GM19240 (cell line): Measurements from ENCODE around the gene MYO10.
A peak's percentile ranks its signal among the peaks of the same experiment; 100 is the strongest.

Experiments used
- DNase-seq: peaks from one replicate; pipeline ENCODE4 v3.0.0; 2011; ENCODE audit warnings: low spot score; ENCODE audit not compliant: insufficient read length

MYO10 gene

GRCh38 chr5:16819522-16820167 lies 116.4 kb downstream of the MYO10 start:
- DNase-seq = no peak

- no peak for DNase-seq
Observed at GRCh38 chr5:16815432-16815831, 120.7 kb downstream of the MYO10 start.

- no peak for DNase-seq
Observed at GRCh38 chr5:16812911-16813310, 123.2 kb downstream of the MYO10 start.

- DNase-seq = no peak
Observed at GRCh38 chr5:16812448-16812847, 123.6 kb downstream of the MYO10 start.

GRCh38 chr5:16810208-16810854 lies 125.8 kb downstream of the MYO10 start:
- no peak for DNase-seq

GRCh38 chr5:16809395-16810207 lies 126.5 kb downstream of the MYO10 start:
- DNase-seq = no peak

- DNase-seq = no peak
Observed at GRCh38 chr5:16809010-16809394, 127.1 kb downstream of the MYO10 start.

- DNase-seq = no peak
Observed at GRCh38 chr5:16808021-16808420, 128.1 kb downstream of the MYO10 start.

GRCh38 chr5:16807547-16807864 lies 128.6 kb downstream of the MYO10 start:
- no peak for DNase-seq

- DNase-seq = no peak
Observed at GRCh38 chr5:16806711-16807546, 129.2 kb downstream of the MYO10 start.

GRCh38 chr5:16805486-16805885 lies 130.6 kb downstream of the MYO10 start:
- DNase-seq = no peak

GRCh38 chr5:16803831-16804230 lies 132.3 kb downstream of the MYO10 start:
- DNase-seq = no peak

- no peak for DNase-seq
Observed at GRCh38 chr5:16800477-16800876, 135.6 kb downstream of the MYO10 start.

GRCh38 chr5:16799796-16800195 lies 136.3 kb downstream of the MYO10 start:
- DNase-seq = no peak

GRCh38 chr5:16797951-16798350 lies 138.1 kb downstream of the MYO10 start:
- DNase-seq = no peak

GRCh38 chr5:16794269-16794913 lies 141.7 kb downstream of the MYO10 start:
- DNase-seq = no peak

GRCh38 chr5:16792598-16793275 lies 143.4 kb downstream of the MYO10 start:
- DNase-seq = no peak

GRCh38 chr5:16791904-16792597 lies 144.0 kb downstream of the MYO10 start:
- no peak for DNase-seq

- DNase-seq = peak; percentile 20
Observed at GRCh38 chr5:16791036-16791705, 144.9 kb downstream of the MYO10 start.
